Esophagus mucosa (tissue), 1 donor: ENCODE results near the gene CFAP46. TPM values are rescaled to one million over a fixed set of nuclear protein-coding genes. Genes with fewer than 3 reads are reported as not detected.

Source experiments
- ATAC-seq: fragments of 200-7000 bp; cut with Tn5 transposase; one replicate; pipeline ENCODE4 v1.9.1; 2020
- total RNA-seq: library from RNA; stranded (reverse); gene quantifications from one replicate; pipeline ENCODE4 v1.2.4, GENCODE V29; 2023
- donor health status: DM: yes; HTN: yes; CAD: no.

The CFAP46 gene
- total RNA-seq, 1 donor from 2014 or later: 0.64 TPM

DNA sequence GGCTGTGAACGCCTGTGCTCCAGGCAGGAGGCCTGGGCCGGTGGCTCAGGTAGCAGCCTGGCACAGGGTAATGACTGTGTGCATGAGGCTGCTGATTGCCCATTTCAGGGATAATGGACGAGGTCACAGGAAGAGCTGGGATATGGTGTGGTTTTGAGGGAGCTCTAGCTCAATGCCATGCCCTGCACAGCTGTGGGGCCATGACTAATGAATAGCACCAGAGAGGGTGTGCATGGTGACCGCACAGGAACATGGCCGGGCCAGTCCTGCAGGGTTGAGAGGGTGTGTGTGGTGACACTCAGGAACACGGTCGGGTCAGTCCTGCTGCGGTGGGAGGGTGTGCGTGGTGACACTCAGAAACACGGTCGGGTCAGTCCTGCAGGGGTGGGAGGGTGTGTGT is 178.3 kb downstream of the CFAP46 start:
- peak; percentile 90 for ATAC-seq

GRCh38 chr10:132763545-132763944 is 178.8 kb downstream of the CFAP46 start:
- no peak for ATAC-seq

- no peak for ATAC-seq
Measured at GRCh38 chr10:132762267-132762666, 180.1 kb downstream of the CFAP46 start.

- ATAC-seq: no peak
Measured at GRCh38 chr10:132761395-132762060, 180.8 kb downstream of the CFAP46 start.

- ATAC-seq: no peak
Measured at GRCh38 chr10:132758865-132759264, 183.5 kb downstream of the CFAP46 start.

Other genes with a start within 250 kb of the CFAP46 start
- 0.08 TPM for gene NKX6-2, start 156.4 kb downstream of the CFAP46 start, total RNA-seq
- gene ADGRA1, start 145.4 kb upstream of the CFAP46 start, total RNA-seq: not detected
- gene KNDC1, start 217.6 kb upstream of the CFAP46 start, total RNA-seq: 3.8 TPM